ENCODE data around the gene TEX13B. TPM values are rescaled to one million over a fixed set of nuclear protein-coding genes. Genes with fewer than 3 reads are reported as not detected.
A peak's percentile ranks its signal among the peaks of the same experiment; 100 is the strongest.

Gene TEX13B
- total RNA-seq, 1 donor: not detected

- DNase-seq (ENCODE audit: low read depth): peak; percentile 19
- no peak overlapping the region for H3K4me3 ChIP-seq (ENCODE audit: low read depth, low read length)
- peak; percentile 53 for TF ChIP-seq CTCF (IDR thresholded peaks at IDR 0.05; ENCODE audit: insufficient read depth, low read depth, low read length)
Observed at GRCh38 chrX:108020631-108021030, 38.5 kb upstream of the TEX13B start.

GRCh38 chrX:108019382-108019875 lies 37.3 kb upstream of the TEX13B start:
- TF ChIP-seq CTCF (IDR thresholded peaks at IDR 0.05; ENCODE audit: insufficient read depth, low read depth, low read length): no peak
- DNase-seq (ENCODE audit: low read depth): no peak
- no peak overlapping the region for H3K4me3 ChIP-seq (ENCODE audit: low read depth, low read length)

- no peak overlapping the region for H3K4me3 ChIP-seq (ENCODE audit: low read depth, low read length)
- no peak for DNase-seq (ENCODE audit: low read depth)
- TF ChIP-seq CTCF (IDR thresholded peaks at IDR 0.05; ENCODE audit: insufficient read depth, low read depth, low read length): no peak
Observed at GRCh38 chrX:108018656-108019381, 36.6 kb upstream of the TEX13B start.

GRCh38 chrX:108001218-108001814 lies 19.1 kb upstream of the TEX13B start:
- peak; percentile 47 for TF ChIP-seq CTCF (IDR thresholded peaks at IDR 0.05; ENCODE audit: insufficient read depth, low read depth, low read length)
- H3K4me3 ChIP-seq (ENCODE audit: low read depth, low read length): no peak overlapping the region
- peak; percentile 60 for DNase-seq (ENCODE audit: low read depth)

GRCh38 chrX:108000751-108001150 lies 18.6 kb upstream of the TEX13B start:
- TF ChIP-seq CTCF (IDR thresholded peaks at IDR 0.05; ENCODE audit: insufficient read depth, low read depth, low read length): no peak
- no peak for DNase-seq (ENCODE audit: low read depth)
- H3K4me3 ChIP-seq (ENCODE audit: low read depth, low read length): no peak overlapping the region

GRCh38 chrX:107996124-107996523 lies 14.0 kb upstream of the TEX13B start:
- no peak overlapping the region for H3K4me3 ChIP-seq (ENCODE audit: low read depth, low read length)
- TF ChIP-seq CTCF (IDR thresholded peaks at IDR 0.05; ENCODE audit: insufficient read depth, low read depth, low read length): no peak
- no peak for DNase-seq (ENCODE audit: low read depth)
